Measurements from ENCODE around the gene CSRNP3.

CSRNP3 gene

GRCh38 chr2:165544897-165545296 lies 75.4 kb downstream of the CSRNP3 start:
- no peak for DNase-seq (ENCODE audit: low spot score)

- DNase-seq (ENCODE audit: low spot score) = no peak
These were observed 78.4 kb downstream of the CSRNP3 start for GRCh38 chr2:165547900-165548299.

GRCh38 chr2:165549619-165550018 lies 80.1 kb downstream of the CSRNP3 start:
- no peak for DNase-seq (ENCODE audit: low spot score)

GRCh38 chr2:165558832-165559231 lies 89.3 kb downstream of the CSRNP3 start:
- no peak for DNase-seq (ENCODE audit: low spot score)

GRCh38 chr2:165560377-165560988 lies 91.0 kb downstream of the CSRNP3 start:
- DNase-seq (ENCODE audit: low spot score) = no peak

GRCh38 chr2:165561516-165561915 lies 92.0 kb downstream of the CSRNP3 start:
- DNase-seq (ENCODE audit: low spot score) = no peak

- DNase-seq (ENCODE audit: low spot score) = no peak
These were observed 92.7 kb downstream of the CSRNP3 start for GRCh38 chr2:165562233-165562632.

- no peak for DNase-seq (ENCODE audit: low spot score)
These were observed 94.1 kb downstream of the CSRNP3 start for GRCh38 chr2:165563468-165564225.

- DNase-seq (ENCODE audit: low spot score) = no peak
These were observed 96.5 kb downstream of the CSRNP3 start for GRCh38 chr2:165566008-165566407.

- no peak for DNase-seq (ENCODE audit: low spot score)
These were observed 97.8 kb downstream of the CSRNP3 start for GRCh38 chr2:165567273-165567672.

GRCh38 chr2:165568361-165568760 lies 98.9 kb downstream of the CSRNP3 start:
- DNase-seq (ENCODE audit: low spot score) = no peak

- DNase-seq (ENCODE audit: low spot score) = no peak
These were observed 102.0 kb downstream of the CSRNP3 start for GRCh38 chr2:165571477-165571876.

- no peak for DNase-seq (ENCODE audit: low spot score)
These were observed 102.7 kb downstream of the CSRNP3 start for GRCh38 chr2:165572151-165572550.

- DNase-seq (ENCODE audit: low spot score) = no peak
These were observed 104.3 kb downstream of the CSRNP3 start for GRCh38 chr2:165573534-165574461.

GRCh38 chr2:165575044-165575615 lies 105.6 kb downstream of the CSRNP3 start:
- no peak for DNase-seq (ENCODE audit: low spot score)

GRCh38 chr2:165576409-165577154 lies 107.1 kb downstream of the CSRNP3 start:
- DNase-seq (ENCODE audit: low spot score) = no peak

- DNase-seq (ENCODE audit: low spot score) = no peak
These were observed 112.9 kb downstream of the CSRNP3 start for GRCh38 chr2:165582409-165582808.

- DNase-seq (ENCODE audit: low spot score) = no peak
These were observed 113.5 kb downstream of the CSRNP3 start for GRCh38 chr2:165582863-165583506.

GRCh38 chr2:165584126-165584654 lies 114.7 kb downstream of the CSRNP3 start:
- DNase-seq (ENCODE audit: low spot score) = no peak

GRCh38 chr2:165586019-165586418 lies 116.5 kb downstream of the CSRNP3 start:
- no peak for DNase-seq (ENCODE audit: low spot score)
